Activated CD4-positive, alpha-beta T cell treated with anti-CD3 and anti-CD28 coated beads for 24 hours (primary cell): ENCODE measurements around the gene TRIM46.
"Not testable (repeated sequence)": the region's sequence is repeated elsewhere in the genome, so short reads cannot be mapped to it uniquely, and the experiment has no call there.

Source experiments
- DNase-seq, 2 donors: peaks; one replicate each; pipeline ENCODE4 v3.0.0-alpha.2; 2020; ENCODE audit warnings: low read depth in 2 of 2

Gene TRIM46

DNA sequence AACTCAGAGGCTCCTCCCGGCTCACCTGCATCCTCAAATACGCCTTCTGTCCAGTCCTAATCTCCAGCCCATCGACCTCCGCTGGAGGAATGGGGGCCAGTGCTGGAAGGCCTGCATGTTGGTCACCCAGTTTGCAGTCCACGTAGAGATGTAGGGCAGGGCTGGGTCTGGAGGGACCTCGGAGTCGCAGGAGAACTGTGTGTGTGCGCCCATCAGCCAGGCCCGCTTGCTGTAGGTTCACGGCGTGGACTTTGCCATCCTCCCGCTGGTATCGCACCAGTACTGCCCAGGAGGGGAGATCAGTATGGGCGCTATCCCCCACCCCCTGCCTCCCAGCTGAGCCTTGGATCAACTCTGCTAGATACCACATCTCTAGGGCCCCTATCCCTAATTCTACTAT is 31.4 kb downstream of the TRIM46 start:
- no peak for DNase-seq

DNA sequence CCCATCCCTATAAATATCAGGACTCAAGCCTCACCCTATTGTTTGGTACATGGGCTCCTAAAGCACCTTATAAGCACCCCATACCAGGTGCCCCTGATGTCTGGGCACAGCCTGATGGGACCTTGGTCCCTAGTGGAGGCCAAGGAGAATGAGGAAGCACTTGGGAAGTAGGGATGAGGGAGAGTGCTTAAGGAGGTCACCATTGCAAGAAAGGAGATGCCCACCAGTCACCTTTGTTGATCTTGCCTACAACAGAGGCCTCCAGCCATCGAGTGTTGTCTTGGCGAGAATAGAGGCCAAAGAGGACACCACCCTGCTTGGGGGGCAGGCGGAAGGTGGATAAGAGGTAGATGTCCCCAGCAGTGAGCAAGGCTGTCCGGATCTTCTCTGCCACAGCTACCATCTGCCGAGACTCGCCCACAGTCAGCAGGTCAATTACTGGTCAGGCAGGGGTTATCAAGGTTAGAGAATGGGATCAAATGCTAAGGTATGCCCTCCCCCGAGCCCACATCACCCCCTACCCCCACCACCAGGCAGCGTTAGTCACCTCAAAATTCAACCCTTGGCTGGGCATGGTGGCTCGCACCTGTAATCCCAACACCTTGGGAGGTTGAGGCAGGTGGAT is 32.4 kb downstream of the TRIM46 start:
- DNase-seq = no peak

DNA sequence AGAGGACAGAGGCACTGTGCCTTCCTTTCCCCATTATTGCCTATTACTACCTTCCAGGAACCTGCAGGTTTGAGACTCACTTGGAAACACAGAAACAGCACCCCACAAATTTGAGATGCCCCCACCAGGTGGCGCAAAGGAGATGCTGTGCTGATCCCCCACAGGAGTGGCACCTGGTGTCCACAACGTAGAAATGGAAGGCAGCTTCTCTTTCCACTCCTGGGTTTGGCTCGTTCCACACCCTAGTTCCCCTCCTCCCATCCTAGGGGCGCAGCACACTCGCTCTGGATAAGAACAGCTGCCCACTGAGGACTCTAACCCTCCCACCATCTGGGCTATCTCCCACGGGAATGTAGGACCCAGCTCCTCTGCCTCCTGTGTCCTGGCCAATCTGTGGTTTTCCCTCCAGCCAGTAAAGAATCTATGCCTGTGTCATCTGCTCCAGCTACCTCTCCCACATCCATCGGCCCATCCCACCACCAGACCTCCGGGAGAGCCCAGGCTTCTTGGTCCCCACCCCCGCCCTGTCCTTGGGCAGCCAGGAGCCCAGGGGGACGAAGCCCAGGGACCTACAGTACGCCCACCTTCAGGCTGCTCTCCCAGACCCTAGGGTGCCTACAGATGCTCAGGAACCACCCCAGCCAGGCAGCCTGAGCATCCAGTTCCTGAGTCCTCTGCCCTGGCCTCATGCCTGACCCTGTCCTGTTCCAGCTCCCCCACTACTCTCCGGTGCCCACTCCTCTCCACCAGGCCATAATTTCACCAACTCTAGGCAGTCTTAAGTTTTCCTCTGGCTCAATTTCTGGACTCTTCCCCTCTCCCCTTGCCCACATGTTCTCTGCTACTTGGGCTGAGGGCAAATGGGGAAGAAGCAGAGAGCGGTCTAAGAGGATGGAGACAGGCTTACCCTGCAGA is 33.5 kb downstream of the TRIM46 start:
- DNase-seq = peak; percentile 88 to 89

DNA sequence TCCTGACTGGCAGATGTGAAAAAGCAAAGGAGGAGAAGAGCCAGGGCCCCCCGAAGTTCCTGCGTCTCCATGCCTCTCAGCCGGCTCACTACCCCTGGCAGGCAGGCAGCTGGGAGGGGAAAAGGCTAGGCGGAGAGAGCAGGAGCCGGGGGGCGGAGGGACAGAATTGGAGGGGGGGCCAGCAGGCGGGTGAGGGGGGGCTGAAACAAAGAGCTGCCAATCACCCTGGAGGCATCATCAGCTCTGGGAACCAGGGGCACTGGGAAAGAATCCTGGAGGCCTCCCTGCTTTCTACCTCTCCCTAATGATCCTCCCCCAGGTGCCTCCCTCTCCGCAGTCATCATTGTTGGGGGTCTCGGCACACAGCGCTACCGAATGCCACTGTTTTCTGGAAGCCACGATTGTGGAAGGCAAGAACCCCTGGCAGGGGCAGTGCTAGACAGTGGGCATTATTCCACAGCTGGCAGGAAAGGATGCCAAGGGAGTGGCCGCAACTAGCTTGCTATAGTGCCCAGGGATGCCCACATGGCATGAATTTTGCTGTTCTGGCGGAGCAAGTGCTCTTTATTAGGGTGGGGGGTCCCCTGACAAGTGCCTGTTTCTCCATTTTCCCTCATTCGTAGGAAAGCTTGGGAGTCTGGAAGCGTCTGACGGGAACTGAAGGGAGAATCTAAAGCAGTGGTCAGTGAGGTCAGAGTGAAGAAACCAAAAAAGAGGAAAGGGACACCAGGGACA is 34.3 kb downstream of the TRIM46 start, which contains the start of gene THBS3:
Gene THBS3, minus strand, starts transcription at position 92 of the 735 bp plus-strand sequence. Its CDS starts 21 bp downstream, at position 71.
- no peak for DNase-seq

DNA sequence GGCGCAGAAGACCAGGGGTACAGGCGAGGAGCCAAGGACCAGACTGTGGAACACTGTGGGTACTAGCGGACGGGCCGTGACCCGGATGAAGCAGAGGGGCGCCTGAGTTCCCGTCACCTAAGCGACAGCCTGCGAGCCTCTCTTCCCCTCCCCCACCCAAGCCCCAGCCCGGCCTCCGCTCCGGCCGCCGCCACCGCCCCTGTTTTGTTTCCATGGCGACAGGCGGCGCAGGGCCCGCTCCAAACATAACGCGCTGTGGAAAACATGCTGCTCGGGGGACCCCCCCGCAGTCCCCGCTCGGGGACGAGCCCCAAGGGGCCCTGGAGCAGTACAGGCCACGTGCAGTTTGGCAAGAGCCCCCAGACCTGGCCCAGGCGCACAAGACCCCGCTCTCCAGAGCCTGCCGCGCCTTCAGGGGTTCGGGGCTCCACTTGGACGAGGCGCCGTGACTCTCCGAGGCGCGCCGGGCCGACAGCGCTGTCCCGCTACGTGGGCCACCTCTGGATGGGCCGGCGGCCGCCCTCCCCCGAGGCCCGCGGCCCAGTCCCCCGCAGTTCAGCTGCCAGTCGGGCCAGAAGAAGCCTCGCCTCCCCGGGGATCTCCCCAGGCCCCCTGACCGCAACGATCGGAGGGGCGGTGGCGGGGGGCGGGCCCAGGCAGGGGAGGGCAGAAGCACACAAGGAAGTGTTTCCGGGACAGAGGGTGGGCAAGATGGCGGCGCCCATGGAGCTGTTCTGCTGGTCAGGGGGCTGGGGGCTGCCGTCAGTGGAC is 35.1 kb downstream of the TRIM46 start, which contains the start of gene MTX1:
Gene MTX1, plus strand, starts transcription at position 155 of the 771 bp plus-strand sequence. Its CDS starts 110 bp downstream, at position 265.
- peak; percentile 79 to 81 for DNase-seq

DNA sequence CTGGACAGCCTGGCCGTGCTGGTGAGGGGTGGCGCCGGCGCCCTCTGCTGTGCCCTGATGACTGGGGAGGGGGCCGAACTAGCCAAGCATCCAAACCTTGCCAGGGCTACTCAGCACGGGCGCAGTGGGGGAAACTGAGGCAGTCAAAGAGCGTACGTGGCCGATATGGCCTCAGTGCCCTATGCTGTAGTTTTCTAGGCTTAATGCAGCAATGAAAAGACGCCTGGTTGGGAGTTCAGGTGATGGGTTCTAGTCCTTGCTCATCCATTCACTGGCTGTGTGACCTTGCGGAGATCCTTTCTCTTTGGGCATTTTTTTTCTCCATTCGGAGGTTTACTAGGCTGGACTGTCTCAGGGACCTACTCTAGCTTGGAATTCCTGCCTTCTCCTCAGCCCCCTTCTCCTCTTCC is 35.7 kb downstream of the TRIM46 start:
- DNase-seq = no peak

DNA sequence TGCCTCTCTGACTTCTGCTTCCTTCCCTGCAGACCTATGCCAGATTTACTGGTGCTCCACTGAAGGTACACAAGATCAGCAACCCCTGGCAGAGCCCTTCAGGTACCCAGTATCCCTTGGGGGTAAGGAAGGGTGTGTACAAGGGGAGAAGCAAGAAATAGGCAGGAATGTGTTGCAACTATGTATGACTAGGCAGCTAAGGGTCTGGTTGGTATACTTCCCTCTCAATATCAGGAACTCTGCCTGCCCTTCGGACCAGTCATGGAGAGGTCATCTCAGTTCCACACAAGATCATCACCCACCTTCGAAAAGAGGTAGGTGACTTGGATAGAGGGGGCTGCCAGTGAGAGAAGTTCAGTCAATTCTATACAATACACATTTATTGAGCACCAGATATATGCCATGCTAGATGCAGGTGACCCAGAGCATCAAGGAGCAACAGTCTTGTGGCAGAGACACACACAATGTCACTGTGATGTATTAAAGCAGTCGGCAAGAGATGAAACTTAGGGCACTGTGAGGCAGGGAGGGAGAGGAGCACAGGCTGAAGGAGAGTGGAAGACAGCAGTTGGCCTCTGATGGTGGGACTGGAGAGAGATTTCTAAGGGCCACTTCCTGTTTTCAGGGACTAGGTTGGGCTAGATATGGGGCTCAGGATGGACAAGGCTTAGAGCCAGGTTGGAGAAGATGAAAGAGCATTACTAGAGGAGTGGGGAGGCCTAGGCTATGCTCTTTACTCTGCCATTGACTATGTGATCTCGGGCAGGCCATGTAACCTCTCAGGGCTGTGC is 36.9 kb downstream of the TRIM46 start:
- no peak for DNase-seq

DNA sequence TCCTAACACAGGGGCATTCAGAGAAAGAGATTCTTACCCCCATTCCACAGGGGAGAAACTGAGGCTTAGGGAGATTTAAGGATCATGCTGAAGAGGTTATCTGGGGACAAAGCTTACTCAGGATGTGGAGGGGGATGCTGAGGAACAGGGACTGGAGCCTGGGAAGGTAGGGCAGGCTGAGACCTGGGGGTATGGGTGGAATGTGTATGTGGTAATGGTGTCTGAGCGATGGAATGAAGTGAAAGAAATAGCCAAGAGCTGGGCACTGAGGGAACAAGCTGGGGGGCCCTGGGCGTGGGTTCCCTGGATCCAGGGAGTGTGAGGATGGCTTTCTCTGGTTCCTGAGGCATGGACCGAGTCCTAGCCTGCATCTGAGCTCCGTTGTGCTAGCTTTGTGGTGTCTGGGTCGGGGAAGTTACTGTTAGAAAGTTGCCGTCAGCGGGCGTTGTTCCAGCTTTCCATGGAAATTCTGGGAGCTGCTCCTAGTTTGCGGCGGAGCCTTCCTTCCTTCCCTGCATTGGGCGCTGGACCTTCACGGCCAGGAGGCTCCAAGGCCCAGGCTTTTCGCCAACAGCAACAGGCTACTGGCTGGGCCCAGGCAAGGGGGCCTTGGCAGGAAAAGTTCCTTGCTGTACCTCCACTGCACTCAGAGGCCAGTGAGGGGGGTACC is 37.9 kb downstream of the TRIM46 start:
- not testable (repeated sequence) for DNase-seq

DNA sequence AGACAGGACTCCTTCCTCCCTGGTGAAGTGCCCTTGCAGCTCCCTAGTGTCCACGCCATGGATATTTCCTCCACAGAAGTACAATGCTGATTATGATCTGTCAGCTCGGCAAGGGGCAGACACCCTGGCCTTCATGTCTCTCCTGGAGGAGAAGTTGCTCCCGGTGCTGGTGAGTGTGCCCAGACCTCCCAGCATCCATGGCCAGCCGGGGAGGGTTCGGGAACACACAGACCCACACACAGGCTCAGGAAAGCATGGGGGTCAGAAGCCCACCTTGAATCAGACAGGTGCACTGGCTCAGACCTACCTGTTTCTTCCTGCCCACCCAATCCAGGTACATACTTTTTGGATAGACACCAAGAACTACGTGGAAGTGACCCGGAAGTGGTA is 38.4 kb downstream of the TRIM46 start:
- DNase-seq = not testable (repeated sequence)

DNA sequence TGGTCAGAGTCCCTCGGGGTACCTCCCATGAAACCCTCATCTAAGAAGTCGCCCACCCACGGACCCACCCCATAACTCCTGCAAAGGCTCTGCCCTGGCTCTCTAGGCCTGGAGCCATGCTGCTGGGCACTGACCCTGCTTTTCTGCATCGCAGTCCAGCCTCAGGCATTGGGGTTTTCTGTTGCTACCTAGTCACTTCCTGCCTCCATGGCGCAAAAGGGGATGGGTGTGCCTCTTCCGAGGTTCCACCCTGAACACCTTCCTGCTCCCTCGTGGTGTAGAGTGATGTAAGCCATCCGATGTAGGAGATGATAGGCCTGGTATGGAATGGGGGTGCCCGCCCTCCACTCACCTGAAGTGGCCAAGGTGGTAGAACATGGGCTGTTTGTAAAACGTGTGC is 41.1 kb downstream of the TRIM46 start:
- DNase-seq = not testable (repeated sequence)

DNA sequence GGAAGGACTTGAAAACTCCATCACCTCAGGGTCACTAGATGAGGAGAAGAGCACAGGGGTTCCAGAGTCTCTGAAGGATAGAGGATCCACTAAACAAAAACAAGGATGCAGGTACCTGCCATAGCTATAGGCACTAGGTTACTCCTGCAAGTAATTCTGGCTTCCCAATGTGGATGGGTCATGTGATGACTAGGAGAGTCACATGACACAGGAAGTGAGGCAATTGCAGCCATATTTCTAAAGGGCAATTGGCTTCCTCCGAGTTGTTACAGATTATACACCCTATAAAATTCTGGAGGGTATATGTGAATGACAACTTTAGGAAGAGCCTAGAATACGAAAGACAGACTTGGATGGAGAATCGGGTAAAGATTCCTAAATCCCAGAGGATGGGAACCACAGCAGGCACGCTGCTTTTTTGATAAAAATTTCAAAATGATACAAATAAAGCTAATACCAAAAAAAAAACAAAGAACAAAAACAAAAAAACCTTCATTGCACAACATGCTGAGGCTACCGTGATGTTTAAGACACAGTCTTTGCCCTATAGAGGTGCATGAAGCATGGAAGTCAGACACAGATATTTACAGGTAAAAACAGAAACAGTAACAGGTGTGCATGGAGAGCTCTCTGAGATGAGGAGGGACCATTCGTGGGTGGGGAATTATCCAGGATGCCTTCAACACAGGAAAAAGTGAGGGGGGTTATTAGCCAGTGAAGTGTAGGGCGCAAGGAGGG is 45.4 kb downstream of the TRIM46 start:
- DNase-seq = peak in 1 of 2 donors; percentile 37

DNA sequence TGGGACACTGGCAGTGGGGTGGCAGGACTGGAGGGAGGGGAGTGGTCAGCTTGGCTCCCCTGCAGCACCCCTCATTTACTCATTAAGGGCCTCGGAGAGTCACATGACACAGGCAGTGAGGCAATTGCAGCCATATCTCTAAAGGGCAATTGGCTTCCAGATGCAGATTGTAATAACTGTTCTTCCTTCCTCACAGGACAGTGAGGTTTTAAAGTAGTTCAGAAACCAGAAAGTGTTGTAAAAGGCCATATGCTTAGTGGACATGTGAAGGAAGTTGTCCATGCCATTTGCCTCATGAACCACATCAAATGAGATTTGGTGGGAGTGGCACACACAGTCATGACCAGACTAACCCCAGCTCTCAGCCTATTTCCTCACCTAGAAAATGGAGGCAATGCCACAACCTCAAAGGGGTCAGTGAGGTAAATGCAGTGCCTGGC is 46.0 kb downstream of the TRIM46 start:
- no peak for DNase-seq

DNA sequence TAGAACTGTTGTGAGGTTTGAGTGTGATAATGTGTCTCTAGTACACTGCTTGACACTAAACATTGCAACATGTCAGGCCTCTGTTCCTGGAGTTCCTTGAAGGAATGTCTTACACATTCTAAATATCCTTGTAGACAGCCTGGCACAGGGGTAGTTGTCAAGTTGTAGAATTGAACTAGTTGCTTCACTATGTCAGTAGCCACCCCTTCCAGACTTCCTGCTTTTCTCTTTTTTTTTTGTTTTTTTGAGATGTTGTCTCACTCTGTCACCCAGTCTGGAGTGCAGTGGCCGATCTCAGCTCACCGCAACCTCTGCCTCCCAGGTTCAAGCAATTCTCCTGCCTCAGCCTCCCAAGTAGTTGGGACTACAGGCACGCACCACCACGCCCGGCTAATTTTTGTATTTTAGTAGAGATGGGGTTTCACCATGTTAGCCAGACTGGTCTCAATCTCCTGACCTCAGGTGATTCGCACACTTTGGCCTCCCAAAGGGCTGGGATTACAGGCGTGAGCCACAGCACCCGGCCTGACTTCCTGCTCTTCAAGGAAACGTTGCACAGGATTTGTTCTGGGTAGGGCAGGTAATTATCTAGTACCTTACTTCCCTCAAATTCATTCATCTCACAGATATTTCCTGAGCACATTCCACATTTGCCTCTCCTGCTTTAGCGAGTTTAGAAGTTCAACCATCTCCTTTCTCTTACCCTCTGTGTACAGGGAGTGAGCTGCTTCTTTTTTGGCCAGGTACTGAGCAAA is 46.7 kb downstream of the TRIM46 start:
- DNase-seq = not testable (repeated sequence)

DNA sequence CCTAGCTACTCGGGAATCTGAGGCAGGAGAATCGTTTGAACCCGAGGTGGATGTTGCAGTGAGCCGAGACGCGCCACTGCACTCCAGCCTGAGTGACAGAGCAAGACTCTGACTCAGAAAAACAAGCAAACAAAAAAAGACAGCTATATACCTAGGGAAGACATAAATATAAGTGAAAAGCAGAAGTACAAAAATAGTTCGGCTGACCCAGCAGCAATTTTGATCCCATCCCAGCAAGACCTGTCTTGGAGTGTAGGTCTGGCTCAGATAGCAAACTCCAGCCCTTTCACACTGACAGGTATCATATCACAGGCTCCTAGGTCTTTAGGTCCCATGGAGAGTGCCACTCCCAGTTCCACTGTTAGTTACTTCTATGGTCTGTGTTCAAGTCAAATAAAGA is 49.4 kb downstream of the TRIM46 start:
- DNase-seq = no peak

DNA sequence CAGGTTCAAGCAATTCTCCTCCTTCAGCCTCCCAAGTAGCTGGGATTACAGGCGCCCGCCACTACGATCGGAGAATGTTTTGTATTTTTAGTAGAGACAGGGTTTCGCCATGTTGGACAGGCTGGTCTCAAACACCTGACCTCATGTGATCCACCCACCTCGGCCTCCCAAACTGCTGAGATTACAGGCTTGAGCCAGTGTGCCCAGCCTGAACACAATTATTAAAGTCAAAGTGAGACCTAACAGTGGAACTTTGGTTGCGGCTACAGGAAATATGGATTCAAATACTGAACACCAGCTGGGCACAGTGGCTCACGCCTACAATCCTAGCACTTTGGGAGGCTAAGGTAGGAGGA is 51.7 kb downstream of the TRIM46 start:
- not testable (repeated sequence) for DNase-seq

DNA sequence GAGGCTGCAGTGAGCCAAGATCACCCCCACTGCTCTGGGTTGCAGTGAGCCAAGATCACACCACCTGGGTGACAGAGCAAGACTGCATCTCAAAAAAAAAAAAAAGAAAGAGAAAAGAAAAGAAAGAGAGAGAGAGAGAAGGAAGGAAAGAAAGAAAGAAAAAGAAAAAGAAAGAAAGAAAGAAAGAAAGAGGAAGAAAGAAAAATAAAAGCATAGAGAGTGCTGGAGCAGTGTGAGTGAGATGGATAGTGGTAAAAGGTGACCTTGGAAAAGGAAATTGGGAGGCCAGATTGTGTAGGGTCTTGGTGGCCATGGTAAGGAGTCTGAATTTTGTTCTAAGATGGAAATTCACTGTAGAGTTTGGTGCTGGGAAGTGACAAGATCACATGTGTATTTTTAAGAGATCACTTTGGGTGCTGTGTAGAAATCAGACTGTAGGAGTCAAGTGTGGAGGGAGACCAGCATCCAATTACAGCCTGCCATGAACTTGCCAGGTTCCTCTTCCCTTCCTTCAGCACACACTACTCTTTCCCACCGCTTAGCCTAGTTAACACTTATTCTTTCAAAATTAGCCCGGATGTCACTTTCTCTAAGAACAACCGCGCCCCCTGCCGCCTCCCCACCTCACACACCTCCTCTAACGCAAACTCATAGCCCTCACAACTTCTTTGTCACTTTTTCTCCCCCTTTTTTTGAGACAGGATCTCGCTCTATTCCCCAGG is 52.7 kb downstream of the TRIM46 start:
- peak; percentile 69 to 92 for DNase-seq

DNA sequence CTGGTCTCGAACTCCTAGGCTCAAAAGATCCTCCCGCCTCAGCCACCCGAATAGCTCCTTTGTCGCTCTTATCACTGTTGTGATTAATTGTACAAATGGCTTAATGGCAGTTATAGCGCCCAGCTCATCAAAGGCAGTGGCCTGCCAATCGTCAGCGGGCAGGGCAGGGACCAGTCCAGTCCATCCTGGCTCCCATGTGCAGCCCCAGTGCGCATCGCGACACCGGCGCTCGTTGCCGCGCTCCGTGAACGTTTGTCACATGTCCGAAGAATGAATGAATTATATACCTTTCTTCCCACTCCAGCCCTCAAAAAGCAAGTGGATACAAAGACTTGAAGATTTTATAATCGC is 53.2 kb downstream of the TRIM46 start:
- peak in 1 of 2 donors; percentile 28 for DNase-seq
